Stimulated activated CD4-positive, alpha-beta T cell treated with anti-CD3 and anti-CD28 coated beads, Interleukin-12 subunit alpha, Interleukin-12 subunit beta, amount 100 ng/mL, for 24 hours (primary cell): Measurements from ENCODE around the gene ZKSCAN4.
A peak's percentile ranks its signal among the peaks of the same experiment; 100 is the strongest.

ENCODE experiments used
- DNase-seq, 2 experiments: peaks; one replicate each; pipeline ENCODE4 v3.0.0-alpha.2; 2020; ENCODE audit warnings: low read depth in 2 of 2

The ZKSCAN4 gene

GRCh38 chr6:28250747-28251146, 1.3 kb downstream of the ZKSCAN4 start:
- DNase-seq: no peak

DNA sequence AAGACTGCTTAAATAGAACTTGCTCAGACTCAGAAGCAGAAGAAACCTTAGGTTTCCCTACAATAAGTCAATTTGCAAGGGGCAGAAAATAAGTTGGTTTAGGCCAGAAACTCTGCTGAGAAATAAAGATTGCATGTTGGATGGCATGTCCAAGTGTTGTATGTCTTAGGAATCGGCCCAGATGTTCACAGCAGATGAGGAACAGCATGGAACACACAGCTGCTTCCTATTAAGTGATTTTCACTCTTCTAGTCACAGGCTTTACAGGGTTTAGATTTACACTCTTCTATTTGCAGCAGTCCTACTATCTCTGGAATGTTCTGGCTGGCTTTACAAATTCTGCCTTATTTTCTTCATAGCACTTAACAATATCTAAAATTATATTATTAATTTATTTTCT, 3.2 kb downstream of the ZKSCAN4 start:
- DNase-seq: no peak

DNA sequence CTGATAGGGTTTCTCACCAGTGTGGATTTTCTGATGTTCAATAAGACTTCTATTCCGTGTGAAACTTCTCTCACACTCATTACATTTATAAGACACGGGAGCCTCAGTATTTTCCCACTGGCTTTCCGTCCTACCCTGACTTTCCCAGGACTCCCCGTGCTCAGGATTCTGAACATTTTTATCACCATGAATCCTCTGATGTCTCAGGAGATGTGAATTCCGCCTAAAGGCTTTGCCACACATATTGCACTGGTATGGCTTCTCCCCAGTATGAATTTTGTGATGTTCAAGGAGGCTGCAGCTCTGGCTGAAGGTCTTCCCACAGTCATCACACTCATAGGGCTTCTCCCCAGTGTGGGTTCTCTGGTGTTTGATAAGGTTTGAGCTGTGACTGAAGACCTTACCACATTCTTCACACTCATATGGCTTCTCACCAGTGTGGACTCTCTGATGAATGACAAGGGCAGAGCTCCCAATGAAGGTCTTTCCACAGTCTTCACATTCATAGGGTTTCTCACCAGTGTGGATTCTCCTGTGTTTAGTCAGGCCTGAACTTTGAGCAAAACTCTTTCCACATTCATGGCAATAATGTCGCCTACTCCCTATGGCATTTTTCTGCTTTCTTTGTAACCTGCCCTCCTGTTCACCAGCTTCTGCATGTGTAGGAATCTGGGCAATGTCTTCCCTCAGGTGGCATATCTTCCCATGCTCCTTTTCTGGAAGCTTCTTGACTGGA, 6.7 kb downstream of the ZKSCAN4 start:
- no peak for DNase-seq

DNA sequence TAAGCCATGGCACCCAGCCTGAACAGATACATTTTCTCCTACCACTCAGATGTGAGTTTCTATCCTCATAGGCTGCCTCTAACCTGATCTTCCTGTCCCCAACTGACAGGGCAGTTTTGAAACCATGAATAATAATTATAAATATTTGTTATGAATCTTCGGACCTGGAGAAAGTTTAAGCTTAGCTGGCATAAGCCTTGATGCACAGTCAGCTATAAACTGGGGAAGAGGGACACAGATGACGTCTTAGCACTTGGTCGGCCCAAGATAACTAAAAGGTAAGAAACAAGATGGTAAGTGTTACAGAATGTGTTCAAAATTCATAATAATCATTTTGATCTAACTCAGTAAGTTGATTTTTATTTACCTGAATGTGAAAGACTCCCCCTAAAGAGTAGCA, 8.1 kb downstream of the ZKSCAN4 start:
- no peak for DNase-seq

DNA sequence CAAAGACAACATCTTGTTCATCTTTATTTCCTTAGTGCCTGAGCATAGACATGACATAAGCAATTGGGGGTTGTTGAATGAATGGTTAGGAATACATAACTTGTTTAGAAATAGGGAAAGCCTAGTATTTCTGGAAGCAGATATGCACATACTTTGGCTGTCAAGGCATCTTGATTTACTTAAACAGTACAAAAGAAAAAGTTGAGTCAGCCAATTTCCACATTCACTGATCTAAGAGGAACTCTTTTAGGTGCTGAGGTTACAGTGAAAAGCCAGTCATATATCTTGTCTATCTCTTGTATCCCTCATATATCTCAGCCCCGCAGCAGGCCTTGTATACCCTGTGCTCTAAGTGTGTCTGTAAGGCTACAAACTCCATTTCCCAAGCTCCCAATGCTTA, 11.6 kb downstream of the ZKSCAN4 start:
- no peak for DNase-seq

DNA sequence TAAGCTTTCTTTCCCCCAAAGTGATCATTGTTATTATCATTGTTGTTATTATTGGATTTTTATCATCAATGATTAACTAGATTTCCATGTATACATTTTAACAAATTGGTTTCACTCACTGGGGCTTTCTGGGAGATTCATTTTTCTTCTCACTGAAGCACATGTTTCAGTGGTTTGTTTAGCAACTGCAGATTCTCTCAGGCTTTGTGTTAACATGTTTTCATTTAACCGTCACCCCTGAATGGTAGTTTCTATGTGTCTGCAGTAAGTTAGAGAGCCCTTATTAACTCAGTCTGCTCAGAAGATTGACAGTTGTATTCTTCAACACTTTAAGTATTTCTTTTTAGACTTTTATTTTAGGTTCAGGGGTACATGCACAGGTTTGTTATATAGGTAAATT, 12.4 kb downstream of the ZKSCAN4 start:
- no peak for DNase-seq

- DNase-seq: no peak
Observed at GRCh38 chr6:28235912-28236452, 16.1 kb downstream of the ZKSCAN4 start.

GRCh38 chr6:28232785-28233184, 19.3 kb downstream of the ZKSCAN4 start:
- no peak for DNase-seq

GRCh38 chr6:28226460-28226859, 25.6 kb downstream of the ZKSCAN4 start:
- DNase-seq: no peak

DNA sequence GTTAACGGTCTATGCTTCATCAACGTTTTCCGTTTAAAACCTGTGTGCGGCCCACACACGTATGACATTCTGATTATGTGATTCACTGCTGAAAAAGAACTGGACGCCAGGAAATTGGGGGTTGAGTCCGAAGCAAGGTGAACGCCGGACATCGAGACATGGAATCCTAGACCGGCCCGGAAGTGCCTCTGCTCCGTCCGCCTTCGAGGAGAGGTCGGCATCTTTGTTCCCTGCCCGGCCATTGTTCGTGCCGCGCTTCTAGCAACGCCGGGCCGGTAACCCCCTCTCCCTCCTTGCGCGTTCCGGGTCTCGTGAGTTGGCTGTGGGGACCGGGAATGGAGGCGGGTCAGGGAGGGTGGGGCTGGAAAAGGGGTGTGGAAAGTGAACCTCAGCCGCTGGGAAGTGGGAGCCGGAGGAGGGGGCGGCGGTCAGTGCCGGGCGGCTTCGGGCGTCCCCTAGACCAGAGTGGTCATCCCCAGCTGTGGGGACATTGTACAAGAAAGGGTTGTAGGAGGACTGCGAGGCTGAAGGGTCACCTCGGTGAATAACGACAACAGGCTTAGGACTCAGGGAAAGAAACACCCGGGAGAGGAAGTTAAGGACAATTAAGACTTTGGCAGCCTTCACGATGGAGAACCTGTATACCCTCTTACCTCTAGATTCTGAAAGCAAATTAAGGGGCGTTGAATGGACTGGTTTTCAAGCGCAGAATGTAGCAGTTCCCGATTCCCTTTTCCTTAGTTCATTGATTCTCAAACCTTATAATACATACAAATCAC, 26.8 kb downstream of the ZKSCAN4 start, which contains the start of gene ZSCAN9:
Gene ZSCAN9, plus strand, starts transcription at position 220 of the 779 bp plus-strand sequence. CDS start 1,810 bp downstream, outside the sequence.
- peak in 1 of 2 experiments; percentile 28 for DNase-seq

DNA sequence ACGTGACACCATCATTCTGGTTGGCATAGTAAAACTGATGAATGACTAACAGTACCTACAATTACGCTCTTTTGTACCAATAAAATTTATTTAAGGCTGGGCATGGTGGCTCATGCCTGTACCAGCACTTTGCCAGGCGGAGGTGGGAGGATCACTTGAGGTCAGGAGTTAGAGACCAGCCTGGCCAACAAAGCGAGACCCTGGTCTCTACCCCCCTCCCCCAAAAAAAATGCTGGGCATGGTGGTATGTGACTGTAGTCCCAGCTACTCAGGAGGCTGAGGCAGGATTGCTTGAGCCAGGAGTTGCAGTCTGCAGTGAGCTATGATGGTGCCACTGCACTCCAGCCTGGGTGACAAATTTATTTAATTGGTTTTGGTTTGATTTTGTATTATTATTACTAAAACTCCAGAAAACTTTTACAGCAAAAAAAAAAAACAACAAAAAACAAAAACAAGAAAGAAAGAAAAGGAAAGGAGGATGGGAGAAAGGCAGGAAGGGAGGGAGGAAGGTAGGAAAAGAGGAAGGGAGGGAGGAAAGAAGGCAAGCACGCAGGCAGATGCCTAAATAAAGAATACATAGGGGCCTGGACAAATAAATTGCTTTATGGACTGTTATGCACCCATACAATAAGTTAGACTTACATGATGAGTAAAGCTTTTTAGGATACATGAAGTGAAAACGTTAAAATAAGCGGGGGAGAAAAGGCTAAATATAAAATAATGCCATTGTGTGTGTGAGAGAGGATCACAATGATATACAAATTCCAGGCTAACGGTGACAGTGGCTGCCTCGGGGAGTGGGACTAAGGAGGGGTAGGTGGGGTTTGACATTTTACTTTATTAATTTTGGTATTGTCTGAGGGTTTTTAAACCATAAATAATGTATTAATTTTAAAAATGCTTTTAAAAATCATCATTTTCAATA, 27.7 kb downstream of the ZKSCAN4 start:
- DNase-seq: no peak

DNA sequence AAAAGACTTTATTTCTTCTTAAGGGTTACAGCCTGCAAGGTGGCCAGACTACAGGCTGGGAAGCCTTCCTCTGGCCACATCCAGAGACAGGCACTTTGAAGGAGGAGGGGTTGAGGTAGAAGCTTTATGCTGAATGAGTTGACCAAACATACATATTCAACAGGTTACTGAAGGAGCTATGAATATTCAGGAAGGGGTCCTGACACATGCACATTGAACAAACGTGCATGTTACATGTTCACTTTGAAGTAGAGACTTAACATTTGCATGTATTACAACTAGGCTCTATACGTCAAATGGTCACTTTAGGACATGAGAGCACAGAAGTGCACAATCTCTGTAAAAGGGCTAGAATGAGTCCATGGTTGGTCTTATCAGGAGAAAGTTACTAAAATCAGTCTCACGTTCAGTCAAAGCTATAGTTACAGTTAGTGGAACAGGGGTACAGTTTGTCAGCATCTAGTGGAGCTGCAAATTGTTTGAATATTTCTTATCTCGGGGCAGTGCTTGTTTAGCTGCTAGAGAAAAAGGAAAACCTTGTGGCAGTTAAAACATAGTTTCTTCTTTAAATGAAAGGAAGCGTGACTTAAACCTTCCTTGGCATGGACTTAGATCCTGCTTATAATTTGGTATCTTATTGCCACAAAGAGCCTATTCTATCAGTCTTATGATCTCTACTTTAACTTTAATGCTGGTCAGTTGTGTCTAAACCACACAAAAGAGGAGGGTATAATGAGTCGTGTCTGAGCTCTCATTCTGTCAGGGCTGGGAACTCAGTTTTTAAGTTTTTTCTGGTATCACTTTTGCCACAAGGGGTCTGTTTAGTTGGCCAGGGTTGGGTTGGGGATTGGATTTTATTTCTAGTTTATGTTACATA, 31.6 kb downstream of the ZKSCAN4 start:
- DNase-seq: no peak

- DNase-seq: peak in 1 of 2 experiments; percentile 41
Observed at GRCh38 chr6:28218312-28219248, 33.5 kb downstream of the ZKSCAN4 start.

GRCh38 chr6:28217890-28218289, 34.2 kb downstream of the ZKSCAN4 start:
- no peak for DNase-seq

DNA sequence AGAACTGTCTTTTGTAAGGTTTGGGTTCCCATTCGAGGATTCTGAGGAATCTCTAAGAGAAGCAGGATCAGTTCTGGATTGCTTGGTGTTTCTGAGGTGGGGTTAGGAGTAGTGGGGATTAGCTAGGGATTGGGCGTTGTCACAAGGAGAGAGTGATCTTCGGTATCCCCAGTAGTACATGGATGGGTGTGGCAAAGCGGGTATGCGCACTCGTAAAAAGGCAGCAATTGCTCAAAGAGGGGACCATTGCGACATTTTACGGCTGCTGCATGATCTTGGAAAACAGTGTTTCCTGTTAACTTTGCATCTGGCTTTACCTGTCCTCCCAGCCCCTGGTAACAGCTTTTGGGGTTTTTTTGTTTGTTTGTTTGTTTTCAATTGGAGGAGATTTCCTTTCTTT, 36.6 kb downstream of the ZKSCAN4 start:
- no peak for DNase-seq

DNA sequence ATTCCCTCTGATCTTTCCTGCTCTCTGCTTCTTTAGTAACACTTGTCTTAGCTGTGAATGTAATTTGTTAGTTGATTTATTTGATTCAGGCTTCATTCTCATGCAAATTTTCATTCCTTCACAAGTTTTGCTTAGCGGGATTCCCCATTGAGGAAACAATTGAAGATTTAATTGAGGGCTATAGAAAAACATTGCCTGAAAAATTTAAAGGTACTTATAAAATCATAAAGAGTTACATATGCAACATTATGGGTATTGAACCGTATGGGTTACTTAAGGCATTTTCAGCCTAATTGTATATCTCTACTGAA, 38.9 kb downstream of the ZKSCAN4 start:
- DNase-seq: no peak

GRCh38 chr6:28212510-28213212, 39.4 kb downstream of the ZKSCAN4 start:
- DNase-seq: peak; percentile 67 to 71

DNA sequence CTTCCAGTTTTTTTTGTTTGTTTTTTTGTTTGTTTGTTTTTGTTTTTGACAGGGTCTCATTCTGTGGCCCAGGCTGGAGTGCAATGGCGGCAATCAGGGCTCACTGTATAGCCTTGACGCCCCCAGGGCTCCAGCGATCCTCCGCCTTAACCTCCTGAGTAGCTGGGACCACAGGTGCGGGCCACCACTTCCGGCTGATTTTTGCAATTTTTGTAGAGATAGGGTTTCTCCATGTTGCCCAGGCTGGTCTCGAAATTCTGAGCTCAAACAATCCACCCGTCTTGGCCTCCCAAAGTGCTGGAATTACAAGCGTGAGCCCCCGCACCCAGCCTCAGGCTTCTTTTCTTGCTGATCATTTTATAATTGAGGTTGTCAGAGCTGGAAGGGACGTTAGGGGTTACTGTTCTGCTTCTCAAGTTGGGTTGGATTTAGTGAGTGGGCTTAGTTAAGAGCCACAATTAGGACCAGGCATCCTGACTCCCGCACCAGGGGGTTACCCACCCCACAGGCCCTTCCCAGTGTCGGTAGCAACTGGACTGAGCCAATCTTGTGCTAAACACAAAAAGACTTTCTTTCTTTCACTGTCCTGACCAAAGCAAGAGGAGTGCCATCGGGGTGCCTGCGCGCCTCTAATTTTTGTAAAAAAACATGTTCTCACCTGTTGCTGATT, 40.1 kb downstream of the ZKSCAN4 start:
- no peak for DNase-seq
